Measurements from ENCODE around the gene HMMR.

DNA sequence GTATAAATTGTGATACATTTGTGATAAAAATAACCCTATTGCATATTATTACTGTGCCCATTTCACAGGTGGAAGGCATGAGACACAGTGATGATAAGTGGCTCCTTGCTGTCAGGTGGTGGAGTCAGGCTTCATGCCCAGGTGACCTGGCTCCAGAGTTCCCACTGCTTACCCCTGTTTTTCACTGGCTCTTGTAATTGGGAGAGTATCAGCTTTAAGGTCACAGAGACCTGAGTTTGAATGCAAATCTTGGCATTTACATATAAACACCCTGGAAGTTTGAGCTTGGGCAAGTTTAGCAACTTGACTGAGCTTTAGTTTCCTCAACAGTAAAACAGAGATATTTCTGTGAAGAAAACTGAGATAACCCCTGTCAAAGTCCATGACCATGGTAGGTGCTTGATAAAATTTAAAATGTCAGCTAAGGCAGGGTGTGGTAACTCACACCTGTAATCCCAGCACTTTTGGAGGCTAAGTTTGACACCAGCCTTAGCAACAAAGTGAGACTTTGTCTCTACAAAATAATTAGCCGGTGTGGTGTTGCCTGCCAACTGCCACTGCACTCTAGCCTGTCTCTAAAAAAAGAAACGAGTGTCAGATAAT, 74.2 kb downstream of the HMMR start:
- TF ChIP-seq RAD21 (IDR thresholded peaks at IDR 0.05; ENCODE audit: low read depth) (no peak), REST (IDR thresholded peaks at IDR 0.05; ENCODE audit: low read depth) (no peak), POLR2AphosphoS5 (IDR thresholded peaks at IDR 0.05; ENCODE audit: low read depth, low read length) (no peak), ZNF274 (IDR thresholded peaks at IDR 0.05; ENCODE audit: low read depth, low read length) (no peak), CEBPB (IDR thresholded peaks at IDR 0.05; ENCODE audit: low read depth) (no peak)
- TF ChIP-seq, protein P1, sequence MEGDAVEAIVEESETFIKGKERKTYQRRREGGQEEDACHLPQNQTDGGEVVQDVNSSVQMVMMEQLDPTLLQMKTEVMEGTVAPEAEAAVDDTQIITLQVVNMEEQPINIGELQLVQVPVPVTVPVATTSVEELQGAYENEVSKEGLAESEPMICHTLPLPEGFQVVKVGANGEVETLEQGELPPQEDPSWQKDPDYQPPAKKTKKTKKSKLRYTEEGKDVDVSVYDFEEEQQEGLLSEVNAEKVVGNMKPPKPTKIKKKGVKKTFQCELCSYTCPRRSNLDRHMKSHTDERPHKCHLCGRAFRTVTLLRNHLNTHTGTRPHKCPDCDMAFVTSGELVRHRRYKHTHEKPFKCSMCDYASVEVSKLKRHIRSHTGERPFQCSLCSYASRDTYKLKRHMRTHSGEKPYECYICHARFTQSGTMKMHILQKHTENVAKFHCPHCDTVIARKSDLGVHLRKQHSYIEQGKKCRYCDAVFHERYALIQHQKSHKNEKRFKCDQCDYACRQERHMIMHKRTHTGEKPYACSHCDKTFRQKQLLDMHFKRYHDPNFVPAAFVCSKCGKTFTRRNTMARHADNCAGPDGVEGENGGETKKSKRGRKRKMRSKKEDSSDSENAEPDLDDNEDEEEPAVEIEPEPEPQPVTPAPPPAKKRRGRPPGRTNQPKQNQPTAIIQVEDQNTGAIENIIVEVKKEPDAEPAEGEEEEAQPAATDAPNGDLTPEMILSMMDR (IDR thresholded peaks at IDR 0.05 in 2 of 3, conservative IDR thresholded peaks at IDR 0.05 in 1 of 3; ENCODE audit: borderline replicate concordance in 1 of 3, insufficient read depth in 1 of 3, low read depth in 2 of 3, low read length in 2 of 3), result no peak
